HTERT RPE-1 (cell line): ENCODE results near the gene ACTG1.

Experiments
- in situ Hi-C: fragments of 300-500 bp; cut with MboI; formaldehyde crosslinking; loops from 4 replicates; pipeline ENCODE4 v1.14.3; 2020; ENCODE audit warnings: low sequenced_read_pairs

Gene ACTG1

DNA sequence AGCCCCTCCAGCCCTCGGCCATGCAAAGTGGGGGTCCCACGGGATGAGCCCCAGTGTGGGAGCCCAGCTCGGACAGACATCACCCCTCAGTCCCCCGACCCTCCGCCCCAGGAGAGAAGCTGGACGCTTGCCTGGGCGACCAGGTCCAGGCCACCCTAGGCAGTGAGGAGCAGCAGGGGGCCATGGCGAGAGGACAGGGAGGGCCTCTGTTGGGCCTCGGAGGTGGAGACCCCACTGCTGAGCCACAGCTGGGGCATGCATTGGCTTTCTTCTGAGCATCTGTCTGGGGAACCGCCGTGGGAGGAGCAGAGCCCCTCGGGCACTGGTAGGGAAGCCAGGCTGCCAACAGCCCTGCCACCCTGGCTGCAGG is 13.0 kb downstream of the ACTG1 start:
- in situ Hi-C loops, result no loop called here

DNA sequence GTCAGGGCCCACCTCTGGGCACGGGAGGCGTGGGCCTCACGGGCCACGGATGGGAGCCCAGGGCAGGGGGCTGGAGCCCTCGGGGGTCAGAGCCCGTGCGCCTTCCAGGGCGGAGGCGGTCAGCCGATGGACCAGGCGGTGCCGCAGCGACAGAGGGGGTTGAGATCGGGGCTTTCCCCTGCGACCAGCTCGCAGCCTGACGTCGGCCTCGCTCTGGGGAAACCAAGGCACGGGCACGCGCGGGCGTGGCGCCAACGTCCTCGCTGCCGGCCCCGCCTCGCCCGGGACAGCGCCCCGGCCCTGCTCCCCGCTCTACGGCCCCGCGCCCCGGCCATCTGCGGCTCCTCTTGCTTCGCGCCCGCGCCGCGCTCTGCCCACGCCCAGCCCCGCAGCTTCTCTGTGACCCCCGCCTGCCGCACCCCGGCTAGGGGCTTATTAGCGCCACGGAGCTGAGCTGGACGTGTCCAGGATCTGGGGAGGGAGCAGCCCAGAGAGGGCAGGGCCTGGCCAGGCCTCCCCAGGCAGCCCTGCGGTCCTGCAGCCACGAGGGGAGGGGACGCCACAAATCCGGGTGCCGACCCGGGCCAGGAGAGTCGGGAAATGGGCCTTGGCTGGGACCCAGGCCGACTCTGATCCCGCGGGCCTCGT is 13.5 kb downstream of the ACTG1 start:
- in situ Hi-C loops, result no loop called here

DNA sequence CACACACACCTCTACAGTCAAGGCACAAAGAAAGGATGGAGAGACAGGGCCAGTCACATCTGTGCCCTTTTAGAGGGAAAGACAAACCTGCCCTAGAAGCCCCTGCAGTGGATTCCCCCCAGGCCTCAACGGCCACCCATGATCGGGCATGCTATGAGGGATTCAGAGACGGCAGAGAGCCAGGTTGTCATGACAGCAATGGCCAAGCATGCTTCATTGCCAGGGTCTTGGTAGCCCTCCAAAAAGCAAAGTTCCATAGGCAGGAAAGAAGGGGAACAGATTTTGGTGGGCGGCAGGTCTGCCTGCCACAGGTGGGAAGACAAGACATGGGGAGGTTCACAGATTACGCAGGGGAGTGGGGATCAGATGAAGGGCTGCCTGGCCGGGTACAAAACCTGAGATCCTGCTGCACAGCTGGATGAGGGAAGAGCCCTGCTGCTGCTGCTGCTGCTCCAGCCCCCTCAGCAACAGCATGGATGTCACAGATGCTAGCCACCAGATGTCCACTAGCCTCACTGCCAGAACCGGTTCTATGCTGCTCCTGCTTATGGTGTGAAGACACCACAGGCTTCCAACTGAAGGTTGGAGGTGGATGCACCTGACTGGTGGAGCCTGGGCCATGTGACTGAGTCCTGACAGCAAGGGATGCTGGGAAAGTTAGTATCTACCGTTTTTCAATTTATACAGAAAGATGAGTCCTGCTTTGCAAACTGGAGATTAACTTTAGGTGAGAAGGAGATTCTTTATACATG is 17.8 kb downstream of the ACTG1 start:
- in situ Hi-C loops, result no loop called here

DNA sequence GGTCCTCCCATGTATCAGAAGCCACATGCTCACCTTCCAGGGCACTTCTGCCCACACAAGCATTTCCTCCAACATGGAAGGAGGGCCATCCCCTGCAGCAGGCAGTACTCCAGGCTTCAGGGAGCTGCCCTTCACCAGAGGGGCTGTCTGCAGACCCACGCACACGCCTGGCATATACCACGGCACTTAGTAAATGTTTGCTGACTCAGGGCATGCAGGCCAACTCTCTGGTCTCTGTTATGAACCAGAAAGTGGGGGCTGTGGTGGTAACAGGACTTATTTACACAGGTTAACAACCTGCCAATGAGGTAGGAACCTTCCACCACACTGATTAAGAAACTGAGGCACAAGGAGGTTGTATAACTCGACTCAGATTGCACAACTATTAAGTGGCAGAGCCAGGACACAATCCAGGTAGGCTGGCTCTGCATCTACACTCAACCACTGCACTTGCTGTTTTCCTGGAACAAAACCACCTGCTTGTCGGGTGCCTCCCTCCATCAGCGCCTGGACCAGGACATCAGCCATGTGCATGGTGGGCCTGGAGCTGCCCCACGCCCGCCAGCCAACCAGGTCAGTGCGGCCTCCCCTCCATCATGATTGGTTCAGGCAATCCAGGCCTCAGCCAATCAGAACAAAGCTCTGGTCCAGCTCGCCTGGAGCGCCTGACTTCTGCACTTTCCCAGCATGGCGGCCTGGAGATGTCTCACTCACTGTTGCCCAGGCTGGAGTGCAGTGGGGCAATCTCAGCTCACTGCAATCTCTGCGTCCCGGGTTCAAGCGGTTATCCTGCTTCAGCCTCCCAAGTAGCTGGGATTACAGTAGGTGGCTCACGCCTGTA is 19.2 kb downstream of the ACTG1 start:
- in situ Hi-C loops, result no loop called here

DNA sequence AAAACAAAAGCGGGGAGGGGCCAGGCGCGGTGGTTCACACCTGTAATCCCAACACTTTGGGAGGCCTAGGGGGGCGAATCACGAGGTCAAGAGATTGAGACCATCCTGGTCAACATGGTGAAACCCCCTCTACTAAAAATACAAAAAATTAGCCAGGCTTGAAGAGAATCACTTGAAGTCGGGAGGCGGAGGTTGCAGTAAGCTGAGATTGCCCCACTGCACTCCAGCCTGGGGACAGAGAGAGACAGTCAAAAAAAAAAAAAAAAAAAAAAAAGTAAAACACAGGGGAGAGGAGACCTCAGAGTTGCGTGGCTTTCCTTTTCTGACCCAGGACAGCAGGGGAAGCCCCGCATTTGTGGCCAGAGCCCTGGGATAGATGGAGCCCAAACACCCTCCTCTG is 19.9 kb downstream of the ACTG1 start:
- in situ Hi-C loops, result no loop called here

DNA sequence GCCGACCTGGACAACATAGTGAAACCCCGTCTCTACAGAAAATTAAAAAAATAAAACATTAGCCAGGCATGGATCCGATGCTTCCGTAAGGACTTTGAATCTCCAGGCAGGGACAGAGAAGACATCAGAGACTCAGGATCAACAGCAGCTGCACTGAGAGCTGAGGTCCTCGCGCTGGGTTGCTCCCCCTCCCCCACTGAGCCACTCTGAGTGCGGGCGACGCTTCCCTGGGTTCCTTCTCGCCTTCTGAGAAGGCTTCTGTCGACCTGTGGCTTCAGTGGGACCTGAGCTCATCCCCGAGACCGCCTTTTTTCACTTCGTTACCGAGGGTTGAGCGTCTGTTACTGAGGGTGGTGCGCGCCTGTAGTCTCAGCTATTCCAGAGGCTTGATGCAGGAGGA is 20.4 kb downstream of the ACTG1 start:
- in situ Hi-C loops, result no loop called here

DNA sequence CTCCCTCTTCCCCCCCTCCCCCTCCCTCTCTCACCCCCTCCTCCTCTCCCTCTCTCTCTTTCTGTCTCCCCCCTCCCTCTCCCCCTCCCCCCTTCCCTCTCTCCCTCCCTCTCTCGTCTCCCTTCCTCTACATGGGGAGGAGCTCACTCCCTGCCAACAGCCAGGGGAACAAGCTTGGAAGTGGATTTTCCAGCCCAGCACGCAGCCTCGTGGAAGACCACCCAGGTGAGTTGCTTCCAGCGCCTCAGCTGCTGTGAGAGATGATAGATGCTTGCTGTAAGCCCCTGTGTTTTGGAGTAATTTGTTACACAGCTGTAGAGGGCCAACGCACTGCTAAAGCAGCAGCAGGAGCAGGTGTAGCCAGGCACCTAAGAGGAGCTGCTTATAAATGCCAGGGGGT is 20.8 kb downstream of the ACTG1 start:
- in situ Hi-C loops, result no loop called here

DNA sequence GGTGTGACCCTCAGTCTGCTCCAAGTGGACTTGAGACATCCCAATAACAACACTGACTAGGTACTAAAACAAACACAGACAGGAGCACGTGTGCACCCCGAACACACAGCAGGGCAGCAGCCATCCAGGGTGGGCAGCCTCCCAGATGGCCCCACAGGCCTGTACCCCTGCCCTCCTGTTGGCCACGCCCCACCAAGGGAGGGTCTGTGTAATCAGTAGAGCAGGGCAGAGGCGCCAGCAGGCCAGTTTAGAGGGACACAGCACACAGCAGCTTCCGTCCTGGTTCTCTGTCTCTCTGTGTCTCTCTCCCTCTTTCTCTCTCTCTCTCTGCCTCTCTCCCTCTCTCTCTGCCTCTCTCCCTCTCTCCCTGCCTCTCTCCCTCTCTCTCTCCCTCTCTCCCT is 21.4 kb downstream of the ACTG1 start:
- in situ Hi-C loops, result no loop called here

DNA sequence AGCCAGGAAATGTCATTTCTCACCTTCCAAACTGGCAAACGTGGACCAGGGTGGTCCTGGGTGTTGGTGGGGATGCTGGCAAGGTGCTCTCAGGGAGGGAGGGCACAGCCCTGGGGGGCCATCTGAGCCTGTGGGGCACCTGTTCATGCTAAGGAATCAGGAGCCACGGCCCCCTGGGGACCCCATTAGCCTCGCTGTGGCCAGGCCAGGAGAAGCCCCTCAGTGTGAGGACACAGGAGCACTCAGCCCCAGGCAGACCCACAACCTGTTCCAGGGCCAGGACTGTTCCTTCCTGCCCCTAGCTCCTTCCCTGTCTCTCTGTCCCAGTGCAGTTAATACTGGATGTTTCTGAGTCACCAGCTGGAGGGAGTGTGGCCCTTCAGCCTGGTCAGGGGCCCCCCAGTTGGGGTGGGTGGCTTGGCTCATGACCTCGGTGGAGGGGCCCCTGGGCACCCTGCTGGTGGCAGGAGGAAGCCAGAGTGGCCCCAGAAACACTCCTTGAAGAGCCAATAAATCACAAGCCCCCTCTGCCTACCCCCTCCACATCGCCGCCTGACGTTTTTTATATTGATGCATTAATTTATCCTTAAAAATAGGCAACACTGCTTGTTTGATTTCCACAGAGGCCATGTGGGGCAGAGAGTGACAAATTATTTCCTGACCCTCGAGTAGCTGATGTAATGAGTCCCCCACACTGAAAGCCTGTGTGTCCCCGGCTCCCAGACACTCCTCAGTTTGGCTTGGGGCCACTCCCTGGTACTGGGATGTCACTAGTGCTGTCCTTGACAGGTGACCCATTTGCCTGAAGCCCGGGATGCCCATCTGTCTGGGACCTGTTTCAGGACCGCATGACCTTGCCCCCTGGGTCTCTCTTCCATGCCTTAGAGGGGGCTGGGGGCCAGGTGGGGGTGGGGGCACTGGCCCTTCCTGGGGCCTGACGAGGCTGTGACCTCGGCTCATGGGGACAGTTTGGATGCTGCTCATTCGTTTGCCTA is 22.3 kb downstream of the ACTG1 start:
- in situ Hi-C loops, result no loop called here

DNA sequence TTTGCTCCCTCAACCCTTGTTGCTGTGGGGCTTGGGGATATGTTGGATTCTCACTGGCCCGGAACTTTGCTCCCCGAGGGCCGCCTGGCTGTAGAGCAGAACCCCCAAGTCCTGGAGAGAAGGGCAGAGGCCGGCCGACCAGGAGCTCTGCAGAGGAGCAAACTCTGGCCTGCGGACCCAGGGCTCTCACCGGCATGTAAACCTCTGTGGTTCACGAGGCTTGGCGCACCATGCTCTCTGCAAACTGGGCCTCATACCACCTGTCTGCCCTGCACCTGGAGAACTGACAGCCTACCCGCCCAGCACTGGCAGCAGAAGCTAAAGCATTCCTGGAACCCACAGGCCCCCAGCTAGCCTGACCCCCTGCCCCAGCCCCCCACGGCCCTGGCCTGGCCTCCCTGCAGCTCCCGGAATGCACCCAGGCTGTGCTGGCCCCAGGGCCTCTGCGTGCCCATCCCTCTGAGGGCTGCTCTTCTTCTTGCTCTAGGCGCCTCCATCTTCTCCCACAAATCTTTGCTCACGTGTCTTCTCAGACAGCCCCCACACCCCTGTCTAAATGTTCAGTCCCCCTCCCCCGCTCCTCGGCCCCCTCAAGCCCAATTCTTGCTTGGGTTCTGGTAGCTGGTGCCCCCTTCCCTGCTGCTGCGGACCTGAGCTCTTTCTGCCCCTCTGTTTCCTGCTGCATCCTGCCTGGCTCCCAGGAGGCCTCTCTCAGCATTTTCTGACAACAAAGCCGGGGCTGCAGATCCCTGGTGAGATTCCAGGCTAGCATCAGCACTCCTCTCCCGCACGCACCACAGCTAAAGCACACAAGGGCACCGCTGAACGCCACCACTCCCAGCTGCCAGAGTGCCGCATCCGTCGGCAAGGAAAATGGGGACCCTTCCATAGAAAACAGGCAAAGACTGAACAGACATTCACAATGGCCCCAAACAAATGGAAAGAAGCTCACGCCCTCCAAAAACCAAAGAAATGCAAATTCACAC is 23.3 kb downstream of the ACTG1 start:
- in situ Hi-C loops, result no loop called here

DNA sequence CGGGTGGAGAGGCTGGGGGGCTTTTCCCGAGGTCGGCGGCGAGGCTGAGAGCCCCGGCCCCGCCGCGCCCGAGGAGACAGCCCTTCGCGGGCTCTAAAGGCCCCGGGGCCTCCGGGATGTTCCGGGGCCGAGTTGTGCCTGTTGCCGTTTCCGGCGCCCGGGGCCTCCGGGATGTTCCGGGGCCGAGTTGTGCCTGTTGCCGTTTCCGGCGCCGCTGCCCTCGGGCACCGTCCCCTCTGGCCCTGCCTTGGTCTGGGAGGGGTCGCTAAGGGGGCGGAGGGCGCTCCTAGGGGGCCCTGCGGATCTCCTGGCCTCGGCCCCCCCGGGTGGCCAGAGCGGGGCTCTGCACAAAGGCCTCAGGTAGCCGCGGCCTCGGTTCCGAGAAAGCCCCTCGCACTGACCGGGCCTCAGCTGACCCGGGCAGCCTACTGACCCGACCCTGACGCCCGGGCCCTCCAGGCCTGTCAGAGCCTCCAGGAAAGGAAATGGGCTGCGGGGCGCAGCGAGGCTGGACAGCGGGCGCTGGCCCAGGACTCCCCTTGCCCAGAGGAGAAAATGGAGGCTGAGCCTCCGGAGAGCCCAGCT is 24.2 kb downstream of the ACTG1 start:
- in situ Hi-C loops, result no loop called here

DNA sequence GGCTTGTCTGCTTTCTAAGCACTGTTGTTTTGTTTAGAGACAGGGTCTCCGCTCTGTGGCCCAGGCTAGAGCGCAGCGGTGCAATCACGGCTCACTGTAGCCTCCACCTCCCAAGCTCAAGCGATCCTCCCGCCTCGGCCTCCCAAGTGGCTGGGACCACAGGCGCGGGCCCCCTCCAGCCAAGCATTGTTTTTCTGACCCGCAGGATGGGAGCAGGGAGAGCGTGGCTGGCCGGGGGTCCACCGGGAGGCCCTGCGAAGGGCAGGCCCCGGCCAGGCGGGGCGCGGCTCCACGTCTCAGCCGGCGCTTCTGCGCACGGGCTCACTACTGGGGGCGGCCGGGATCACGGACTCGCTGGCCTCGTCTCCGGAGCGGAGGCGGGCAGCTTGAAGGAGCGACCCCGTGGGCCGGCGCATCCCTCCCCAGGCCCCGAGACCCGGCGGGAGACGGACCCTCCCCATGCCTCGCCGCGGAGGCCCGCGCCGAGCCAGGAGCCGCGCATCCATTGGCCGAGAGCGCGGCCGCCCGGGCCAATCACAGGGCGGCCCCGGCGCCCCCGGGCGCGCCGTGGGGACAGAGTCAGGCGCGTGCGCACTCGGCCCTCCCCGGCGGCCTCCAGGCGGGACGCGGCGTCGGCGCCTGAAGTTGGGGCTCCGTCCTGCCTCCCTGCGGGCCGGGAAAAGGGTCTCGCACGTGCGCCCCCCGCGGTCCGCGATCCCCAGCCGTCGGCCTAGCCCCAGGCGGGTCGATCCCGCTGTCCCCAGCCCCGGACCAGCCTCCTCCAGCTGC is 24.9 kb downstream of the ACTG1 start:
- in situ Hi-C loops, result no loop called here

DNA sequence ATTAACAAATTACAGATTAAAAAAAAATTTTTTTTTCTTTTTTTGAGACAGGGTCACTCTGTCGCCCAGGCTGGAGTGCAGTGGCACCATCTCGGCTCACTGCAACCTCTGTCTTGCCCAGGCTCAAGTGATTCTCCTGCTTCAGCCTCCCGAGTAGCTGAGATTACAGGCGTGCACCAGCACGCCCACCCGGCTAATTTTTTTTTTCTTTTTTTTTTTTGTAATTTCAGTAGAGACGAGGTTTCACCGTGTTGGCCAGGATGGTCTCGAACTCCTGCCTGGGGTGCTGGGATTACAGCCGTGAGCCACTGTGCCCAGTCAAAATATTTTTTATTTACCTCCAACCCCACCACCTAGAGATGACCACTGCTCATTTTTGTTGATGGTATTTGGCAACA is 25.5 kb downstream of the ACTG1 start:
- in situ Hi-C loops, result no loop called here

DNA sequence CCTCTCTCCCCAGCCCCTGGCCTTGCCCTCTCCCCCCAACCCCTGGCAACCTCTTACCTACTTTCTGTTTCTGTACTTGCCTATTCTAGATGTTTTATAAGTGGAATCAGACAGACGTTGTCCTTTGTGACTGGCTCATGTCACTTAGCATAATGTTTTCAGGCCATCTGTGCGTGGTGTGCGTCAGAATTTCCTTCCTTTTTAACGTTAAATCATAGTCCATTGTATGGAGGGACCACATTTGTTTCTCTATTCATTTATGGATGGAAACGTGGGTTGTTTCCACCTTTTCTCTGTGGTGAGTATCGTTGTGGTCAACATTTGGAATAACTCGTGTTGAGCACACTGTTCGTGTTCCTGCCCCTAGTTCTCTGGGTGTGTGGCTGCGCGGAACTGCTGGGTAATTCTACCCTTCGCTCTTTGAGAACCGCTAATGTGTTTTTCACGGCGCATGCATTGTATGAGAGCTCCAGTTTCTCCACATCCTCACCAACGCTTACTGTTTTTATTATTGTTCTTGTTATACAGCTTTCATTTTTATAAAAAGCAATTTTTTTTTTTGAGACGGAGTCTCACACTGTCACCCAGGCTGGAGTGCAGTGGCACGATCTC is 26.3 kb downstream of the ACTG1 start:
- in situ Hi-C loops, result no loop called here

DNA sequence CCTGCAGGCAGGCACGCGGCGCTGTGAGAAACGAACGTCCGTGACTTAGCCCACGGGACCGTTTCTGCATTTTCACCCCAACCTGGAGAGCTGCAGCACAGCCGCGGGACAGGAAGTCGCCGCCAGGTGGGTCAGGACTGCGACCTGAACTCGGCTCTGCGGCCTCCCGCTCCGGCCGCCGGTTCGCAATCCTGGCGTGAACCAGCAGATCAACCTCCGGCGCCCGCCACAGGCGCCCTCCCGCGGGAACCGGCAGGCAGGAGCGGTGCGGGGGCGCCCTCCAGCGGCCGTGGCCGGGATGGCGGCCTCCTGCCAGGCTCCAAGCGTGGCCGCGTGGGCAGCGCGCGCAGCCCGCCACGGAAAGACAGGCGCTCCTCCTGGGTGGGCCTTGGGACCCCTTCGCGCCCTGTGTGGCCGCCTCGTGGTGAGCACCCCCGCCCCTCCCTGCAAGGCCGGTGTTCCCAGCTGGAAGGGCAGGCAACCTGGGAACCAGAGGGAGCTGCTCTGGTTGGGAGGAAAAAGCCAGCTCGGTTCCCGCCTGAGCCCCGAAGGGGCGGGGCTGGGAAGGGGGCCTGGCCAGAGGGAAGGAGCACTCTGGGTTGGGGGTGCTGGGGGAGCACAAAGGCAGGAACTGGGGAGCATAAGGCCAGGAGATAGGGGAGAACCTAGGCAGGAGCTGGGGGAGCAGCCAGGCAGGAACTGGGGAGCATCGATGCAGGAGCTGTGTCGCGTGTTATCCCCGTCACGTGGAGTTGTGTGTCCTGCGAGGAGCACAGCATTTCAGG is 28.2 kb downstream of the ACTG1 start:
- in situ Hi-C loops, result no loop called here

DNA sequence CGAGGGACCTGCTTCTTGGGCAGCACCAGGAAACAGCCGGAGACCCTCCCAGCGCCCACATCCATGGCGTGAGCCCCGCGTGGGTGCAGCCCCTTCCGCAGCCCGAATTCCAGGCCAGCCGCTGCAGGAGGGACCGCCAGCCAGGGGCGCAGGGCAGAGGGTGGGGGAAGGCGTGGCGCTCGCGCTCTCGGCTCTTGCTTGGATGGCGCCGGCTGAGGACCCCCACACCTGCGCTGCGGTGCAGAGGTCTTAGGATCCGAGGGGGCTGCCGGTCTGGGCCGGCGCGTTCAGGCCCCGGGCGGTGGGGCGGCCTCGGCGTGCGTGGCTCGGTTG is 28.8 kb downstream of the ACTG1 start:
- in situ Hi-C loops, result no loop called here

DNA sequence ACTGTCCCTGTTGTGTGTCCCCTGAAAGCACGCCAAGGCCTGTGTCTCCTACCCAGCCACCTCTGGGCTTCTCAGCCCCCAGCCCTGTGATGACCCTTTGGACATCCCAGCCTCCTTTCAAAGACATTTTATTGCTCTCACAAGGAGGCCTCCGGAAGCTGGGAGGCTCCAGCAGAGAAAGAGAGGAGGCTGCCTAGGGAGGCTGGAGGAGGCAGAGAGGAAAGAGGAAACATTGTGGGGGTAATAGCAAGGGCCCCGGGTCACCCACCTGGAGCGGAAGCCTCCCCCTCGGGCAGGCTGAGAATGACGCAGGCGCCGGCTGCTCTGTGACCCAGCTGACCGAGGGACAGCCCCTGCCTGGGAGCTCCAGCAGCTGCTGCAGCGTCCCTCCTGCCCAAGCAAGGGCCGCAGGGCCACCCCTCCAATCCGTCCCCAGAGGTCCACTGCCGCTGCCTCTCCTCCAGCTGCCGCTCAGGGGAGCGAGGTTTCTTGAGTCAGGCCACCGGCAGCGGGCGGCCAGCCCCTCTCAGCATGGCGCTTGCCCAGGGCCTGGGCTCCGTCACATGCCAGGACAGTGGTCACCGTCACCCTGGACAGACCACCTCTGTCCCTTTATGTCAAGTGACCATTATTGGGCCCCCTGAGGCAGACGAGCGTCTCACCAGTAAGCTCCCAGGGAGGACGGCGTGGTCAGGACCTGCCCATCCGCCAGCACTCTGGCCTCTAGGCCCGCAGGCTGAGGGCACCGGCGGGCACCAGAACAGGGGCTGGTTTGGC is 29.3 kb downstream of the ACTG1 start:
- in situ Hi-C loops, result no loop called here
